GM21576 (cell line): ENCODE results near the gene VWA8.

Experiments
- ATAC-seq: cut with Tn5 transposase; IDR thresholded peaks from one replicate; pipeline ENCODE4 v1.9.1; 2021; ENCODE audit warnings: mild to moderate bottlenecking, moderate library complexity; ENCODE audit not compliant: unreplicated experiment

The VWA8 gene

DNA sequence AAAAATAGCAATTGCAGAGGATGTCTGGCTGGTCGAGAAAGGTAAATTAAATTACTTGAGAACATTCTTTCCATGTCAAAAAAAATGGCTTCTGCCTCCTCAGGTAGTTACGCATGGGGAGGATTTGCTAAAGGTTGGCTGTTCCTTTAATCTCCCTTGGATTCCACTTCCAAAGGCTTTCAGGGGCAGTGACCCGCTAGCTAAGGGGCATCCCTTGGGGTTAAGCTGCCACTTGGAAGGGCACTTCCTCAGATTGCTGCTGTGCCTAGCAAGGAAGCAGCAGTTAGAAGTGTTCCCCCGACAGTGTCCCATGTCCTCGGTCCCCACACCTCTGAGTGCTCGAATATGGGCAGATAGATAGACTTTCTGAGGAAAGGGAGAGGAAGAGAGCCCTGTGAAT, 395.1 kb downstream of the VWA8 start:
- ATAC-seq: no peak

- no peak for ATAC-seq
Measured at GRCh38 chr13:41565216-41565615, 395.7 kb downstream of the VWA8 start.

DNA sequence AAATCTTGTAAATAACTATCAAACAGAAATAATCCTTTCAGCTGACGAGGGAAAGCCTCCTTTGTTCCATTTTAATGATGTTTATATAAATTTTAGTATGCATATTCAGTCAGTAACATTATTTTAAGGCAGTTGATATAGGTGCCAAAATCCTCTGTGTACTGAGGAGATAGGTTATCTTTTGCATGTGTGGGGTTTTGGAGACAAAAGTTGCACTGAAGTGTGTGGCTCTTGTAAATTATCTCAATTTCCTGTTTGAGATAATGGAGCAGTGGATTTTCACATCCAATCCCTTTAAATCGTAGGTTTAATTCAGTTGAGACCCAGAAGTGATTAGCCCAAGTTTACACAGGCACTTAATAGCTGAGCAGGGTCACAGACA, 396.9 kb downstream of the VWA8 start:
- no peak for ATAC-seq

GRCh38 chr13:41563341-41563983, 397.4 kb downstream of the VWA8 start:
- ATAC-seq: no peak

- no peak for ATAC-seq
Measured at GRCh38 chr13:41562541-41563178, 398.2 kb downstream of the VWA8 start.

- no peak for ATAC-seq
Measured at GRCh38 chr13:41562083-41562482, 398.8 kb downstream of the VWA8 start.

DNA sequence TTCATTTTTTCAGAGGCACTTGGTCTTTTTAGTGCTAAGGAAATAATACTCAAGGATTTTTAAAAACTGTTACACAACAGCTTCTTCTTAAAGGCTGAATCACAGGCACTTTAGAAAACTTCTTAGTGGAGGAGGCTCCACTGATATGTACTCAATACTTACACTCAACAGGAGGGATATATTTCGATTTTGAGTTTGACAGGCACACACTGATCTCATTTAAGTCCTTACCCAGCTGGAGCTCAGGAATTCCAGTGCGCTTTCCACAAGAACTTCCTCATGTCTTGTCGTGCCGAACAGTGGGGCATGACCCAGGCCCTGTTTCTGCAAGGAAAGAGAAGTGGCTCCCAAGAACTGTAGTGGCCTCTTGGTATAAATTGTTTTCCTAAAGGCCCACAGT, 399.7 kb downstream of the VWA8 start:
- ATAC-seq: no peak

DNA sequence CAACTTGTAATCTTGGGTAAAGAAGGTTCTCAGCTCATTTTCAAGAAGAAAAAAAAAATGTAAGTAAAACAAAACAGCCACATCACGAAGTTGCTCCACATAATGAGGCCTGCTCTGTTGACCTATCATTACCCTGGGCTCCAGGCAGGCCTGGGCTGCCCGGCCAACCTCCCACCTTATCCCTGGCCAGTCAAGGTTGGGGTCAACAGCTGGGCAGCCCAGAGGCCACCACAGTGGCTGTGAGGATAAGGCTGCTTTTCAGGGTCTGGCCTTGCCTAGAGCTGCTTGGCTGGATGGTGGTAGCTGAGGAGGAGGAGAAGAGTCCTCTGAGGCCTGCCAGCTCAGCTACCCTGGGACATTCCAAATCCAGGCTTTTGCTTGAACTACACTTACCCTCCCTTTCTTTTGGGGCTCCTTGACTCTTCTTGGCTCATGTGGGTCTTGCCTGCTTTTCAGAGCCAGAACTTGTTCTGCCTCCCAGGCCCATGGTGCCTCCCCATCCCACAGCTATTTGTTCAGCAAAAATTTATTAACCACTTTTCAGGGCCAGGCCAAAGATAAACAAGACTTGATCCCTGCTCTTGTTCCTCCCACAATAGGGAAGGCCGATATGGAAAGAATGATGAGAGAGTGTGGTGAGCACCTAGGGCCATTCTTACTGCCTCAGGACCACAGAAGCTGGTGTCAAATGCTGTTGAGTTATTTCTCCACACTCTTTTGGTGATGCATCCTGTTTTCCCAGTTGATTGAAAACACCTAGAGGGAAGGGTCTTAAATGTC, 401.9 kb downstream of the VWA8 start:
- no peak for ATAC-seq

DNA sequence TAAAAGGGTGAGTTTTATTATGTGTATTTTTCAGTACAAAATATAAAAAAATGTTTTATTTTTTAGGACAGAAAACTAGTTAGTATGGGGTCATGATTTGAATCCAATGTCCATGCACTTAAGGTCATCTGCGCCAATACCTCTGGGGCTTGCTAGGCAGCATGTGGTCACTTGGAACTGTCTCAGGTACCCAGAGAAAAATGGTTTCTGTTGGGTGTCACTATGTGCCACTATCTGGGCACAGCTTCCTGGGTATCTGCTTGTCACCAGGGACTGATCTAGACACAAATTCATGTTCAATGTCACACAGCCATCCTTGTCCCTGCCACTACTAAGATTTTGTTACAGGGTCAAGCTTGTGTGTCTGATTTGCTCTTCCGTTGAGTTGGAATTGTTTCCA, 403.2 kb downstream of the VWA8 start:
- ATAC-seq: no peak

- peak; percentile 94 for ATAC-seq
Measured at GRCh38 chr13:41554626-41555386, 406.1 kb downstream of the VWA8 start.

- no peak for ATAC-seq
Measured at GRCh38 chr13:41554180-41554579, 406.7 kb downstream of the VWA8 start.

- no peak for ATAC-seq
Measured at GRCh38 chr13:41552031-41552430, 408.9 kb downstream of the VWA8 start.

GRCh38 chr13:41550276-41550675, 410.6 kb downstream of the VWA8 start:
- ATAC-seq: no peak

- no peak for ATAC-seq
Measured at GRCh38 chr13:41549491-41549890, 411.4 kb downstream of the VWA8 start.

DNA sequence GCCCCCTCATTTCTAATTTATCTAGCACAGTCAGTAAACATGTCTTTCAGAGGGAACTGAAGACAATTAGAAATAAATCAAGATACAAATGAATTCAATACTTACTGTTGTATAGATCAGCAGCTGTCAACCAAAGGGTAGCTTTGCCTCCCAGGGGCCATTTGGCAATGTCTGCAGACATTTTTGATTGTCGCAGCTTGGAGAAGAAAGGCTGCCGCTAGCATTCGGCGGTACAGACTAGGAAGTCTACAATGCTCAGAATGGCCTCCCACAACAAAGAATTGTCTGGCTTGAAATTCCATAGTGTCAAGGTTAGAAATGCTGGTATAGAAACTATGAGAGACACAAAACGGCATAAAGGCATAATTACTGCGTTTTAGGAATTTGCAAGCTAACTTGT, 412.0 kb downstream of the VWA8 start:
- ATAC-seq: no peak

DNA sequence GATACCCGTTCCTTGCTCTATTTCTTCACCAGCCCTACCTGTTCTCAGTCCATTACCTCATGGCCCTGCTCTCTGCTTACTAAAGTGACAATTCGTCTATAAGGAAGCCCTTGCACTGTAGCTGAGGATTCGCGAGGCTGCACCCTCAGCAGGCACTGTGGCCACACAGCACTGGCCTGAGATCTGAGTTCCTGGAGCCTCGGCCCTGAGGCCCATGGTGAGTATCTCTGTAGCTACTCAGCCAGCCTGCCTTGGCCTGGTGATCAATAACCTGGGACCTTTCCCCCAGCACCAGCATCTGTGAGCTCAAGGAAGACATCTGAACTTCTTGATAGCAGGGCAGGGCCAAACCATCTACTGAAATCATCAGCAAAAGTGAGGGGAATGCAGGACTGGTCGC, 412.9 kb downstream of the VWA8 start:
- ATAC-seq: no peak

DNA sequence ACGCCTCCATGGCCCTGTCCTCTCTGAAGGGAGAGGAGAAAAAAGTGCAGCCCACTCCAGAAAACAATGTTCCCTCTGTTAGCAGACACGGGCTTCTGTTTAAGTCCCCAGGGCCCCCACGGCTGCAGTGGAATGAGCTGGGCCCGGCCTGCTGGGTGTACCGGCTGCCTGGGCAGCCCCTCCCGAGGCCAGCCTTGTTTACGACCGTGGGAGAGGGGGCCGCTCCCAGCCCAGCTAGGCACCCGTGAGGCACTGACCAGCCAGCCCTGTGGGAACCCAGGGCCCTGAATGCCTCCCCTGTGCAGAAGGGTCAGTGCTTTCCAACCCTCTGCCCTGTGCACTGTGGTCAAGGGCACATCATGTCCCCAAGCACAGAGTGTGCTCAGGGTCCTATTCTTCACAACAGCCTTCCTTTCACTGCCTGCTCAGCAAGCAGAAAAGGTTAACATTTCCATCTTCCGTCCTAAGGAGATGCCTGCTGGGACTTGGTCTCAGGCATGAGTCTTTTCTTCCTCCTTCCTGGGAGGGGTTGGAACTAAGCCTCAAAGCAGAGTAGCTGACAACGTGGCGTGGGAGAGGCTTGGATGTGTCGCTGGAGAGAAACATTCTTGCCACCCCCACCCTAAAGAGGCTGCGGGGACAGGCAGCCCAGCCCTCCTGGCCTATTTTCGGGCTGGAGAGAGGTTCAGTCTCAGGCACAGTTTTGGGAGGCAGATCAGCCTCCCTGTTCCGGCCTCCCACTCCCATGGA, 413.5 kb downstream of the VWA8 start:
- ATAC-seq: no peak

DNA sequence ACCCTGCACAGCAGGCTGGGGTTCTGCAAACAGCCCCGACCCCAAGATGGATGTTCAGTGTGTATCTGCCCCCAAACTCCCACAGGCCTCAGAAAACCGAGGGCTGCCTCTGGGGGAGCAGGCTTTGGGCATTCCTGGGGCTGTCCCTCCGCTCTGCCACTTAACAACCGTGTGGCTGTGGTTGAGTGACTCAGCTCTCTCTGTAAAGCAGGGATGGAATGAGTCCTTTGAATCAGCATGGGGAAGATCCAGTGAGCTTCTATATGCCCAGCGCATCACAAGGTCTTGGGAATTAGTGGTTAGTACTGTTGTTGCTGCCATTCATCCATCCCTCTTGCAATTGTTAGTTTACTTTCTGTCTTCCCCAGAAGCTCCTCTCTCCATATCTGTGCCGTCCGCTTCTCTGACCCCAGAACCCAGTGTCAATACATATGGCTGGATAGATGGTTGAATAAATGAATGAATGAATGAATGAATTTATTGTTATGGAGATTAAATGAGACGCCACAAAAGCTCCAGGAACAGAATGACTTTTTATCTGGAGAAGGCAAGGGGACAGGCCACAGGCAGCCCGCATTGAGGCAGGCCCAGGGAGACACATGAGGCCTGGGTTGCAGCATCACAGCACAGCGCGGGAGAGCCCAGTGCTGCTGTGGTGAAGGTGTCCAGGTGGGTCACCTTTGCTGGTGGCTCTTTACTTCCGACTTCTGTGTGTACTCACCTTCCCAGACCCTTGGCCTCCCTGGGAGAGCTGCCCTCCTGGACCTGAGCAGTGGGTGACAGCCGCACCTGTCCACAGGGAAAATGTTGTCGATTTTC, 414.3 kb downstream of the VWA8 start:
- ATAC-seq: no peak

DNA sequence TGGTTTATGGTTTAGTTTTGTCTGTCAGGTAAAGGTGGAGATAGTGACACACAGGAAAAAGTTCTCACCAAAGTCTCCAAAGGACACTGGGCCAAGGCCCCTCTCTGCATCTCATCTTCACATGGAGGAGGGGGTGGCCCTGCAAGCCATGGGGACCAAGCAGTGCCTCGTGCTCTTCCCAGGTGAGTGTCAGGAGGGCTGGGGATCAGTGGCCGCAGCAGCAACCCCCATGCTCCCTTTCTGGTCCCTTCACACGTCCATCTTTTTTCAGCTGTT, 415.5 kb downstream of the VWA8 start:
- no peak for ATAC-seq

DNA sequence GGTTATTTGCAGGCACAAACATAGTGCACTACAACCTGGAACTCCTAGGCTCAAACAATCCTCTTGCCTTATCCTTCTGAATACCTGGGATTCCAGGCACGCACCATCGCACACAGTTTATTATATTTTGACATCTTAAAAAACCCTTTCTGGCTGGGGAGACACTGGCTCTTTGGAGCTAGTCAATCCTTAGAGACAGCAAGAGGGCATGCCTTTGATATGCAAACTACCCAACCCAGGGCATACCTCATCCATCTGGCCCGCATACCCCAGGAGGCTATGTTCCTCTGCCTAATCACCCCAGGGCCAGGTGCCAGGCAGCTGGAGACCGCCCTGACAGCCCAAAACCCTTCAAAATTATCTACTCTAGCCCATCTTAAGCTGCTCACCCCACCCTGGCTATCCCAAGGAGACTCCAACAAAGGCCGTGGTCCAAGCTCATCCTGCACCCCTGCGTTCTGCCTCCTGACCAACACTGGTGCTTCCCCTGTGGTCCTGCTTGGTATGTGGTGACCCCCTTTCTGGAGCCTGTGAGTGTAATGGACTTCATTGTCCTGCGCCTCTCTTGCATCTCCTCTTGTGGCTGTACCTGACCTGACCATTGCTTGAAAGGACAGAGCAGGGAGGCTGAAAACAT, 417.1 kb downstream of the VWA8 start:
- no peak for ATAC-seq
